ENCODE data around the gene NT5C1B. TPM values are rescaled to one million over a fixed set of nuclear protein-coding genes. Genes with fewer than 3 reads are reported as not detected.

The NT5C1B gene
- polyA plus RNA-seq, 1 experiment, result not detected

GRCh38 chr2:18619091-18619490, 29.7 kb upstream of the NT5C1B start:
- ChIA-PET POLR2A (no interaction called here), CTCF (no interaction called here)
- no peak for TF ChIP-seq CTCF (IDR thresholded peaks at IDR 0.05; ENCODE audit: low read depth, low read length)
- Histone ChIP-seq H3K27me3 (ENCODE audit: control insufficient read depth, insufficient read depth, low read length) (no peaks in the 10 kb centered on the region), H3K4me3 (ENCODE audit: low read depth, low read length) (no peak overlapping the region), H3K27ac (ENCODE audit: low read depth, low read length) (no peak overlapping the region), H3K9me3 (ENCODE audit: control insufficient read depth, insufficient read depth, low read length) (peaks cover 3% of the 10 kb centered on the region; the same call in 1 of the 2 replicates)
- DNase-seq (ENCODE audit: low read depth, low spot score), result no peak

GRCh38 chr2:18614041-18614440, 24.7 kb upstream of the NT5C1B start:
- ChIA-PET POLR2A (no interaction called here), CTCF (no interaction called here)
- DNase-seq (ENCODE audit: low read depth, low spot score), result no peak
- no peak for TF ChIP-seq CTCF (IDR thresholded peaks at IDR 0.05; ENCODE audit: low read depth, low read length)
- no peaks in the 10 kb centered on the region for H3K27me3 ChIP-seq (ENCODE audit: control insufficient read depth, insufficient read depth, low read length)
- no peak overlapping the region for H3K4me3 ChIP-seq (ENCODE audit: low read depth, low read length)
- H3K9me3 ChIP-seq (ENCODE audit: control insufficient read depth, insufficient read depth, low read length), result peaks cover 3% of the 10 kb centered on the region; the same call in 1 of the 2 replicates
- no peak overlapping the region for H3K27ac ChIP-seq (ENCODE audit: low read depth, low read length)

- no peak overlapping the region for H3K4me3 ChIP-seq (ENCODE audit: low read depth, low read length)
- no peaks in the 10 kb centered on the region for H3K27me3 ChIP-seq (ENCODE audit: control insufficient read depth, insufficient read depth, low read length)
- no peak overlapping the region for H3K27ac ChIP-seq (ENCODE audit: low read depth, low read length)
- H3K9me3 ChIP-seq (ENCODE audit: control insufficient read depth, insufficient read depth, low read length), result no peaks in the 10 kb centered on the region
- CTCF ChIA-PET, result no interaction called here
- no peak for DNase-seq (ENCODE audit: low read depth, low spot score)
- no peak for TF ChIP-seq CTCF (IDR thresholded peaks at IDR 0.05; ENCODE audit: low read depth, low read length)
- POLR2A ChIA-PET, result no interaction called here
Measured at GRCh38 chr2:18612133-18612532, 22.8 kb upstream of the NT5C1B start.

- H3K9me3 ChIP-seq (ENCODE audit: control insufficient read depth, insufficient read depth, low read length), result no peaks in the 10 kb centered on the region
- no peak for DNase-seq (ENCODE audit: low read depth, low spot score)
- TF ChIP-seq CTCF (IDR thresholded peaks at IDR 0.05; ENCODE audit: low read depth, low read length), result no peak
- ChIA-PET POLR2A (interaction anchor here (1.0 kb wide), 1 partner anchor 130 kb away, joined by 4 read pairs; no protein-coding TSS in a partner anchor), CTCF (interaction anchor here (0.6 to 1.0 kb wide), 2 partner anchors 10 to 670 kb away, joined by 3 read pairs; no protein-coding TSS in a partner anchor)
- H3K27ac ChIP-seq (ENCODE audit: low read depth, low read length), result no peak overlapping the region
- no peaks in the 10 kb centered on the region for H3K27me3 ChIP-seq (ENCODE audit: control insufficient read depth, insufficient read depth, low read length)
- no peak overlapping the region for H3K4me3 ChIP-seq (ENCODE audit: low read depth, low read length)
Measured at GRCh38 chr2:18611604-18612003, 22.2 kb upstream of the NT5C1B start.

- Histone ChIP-seq H3K4me3 (ENCODE audit: low read depth, low read length) (no peak overlapping the region), H3K27me3 (ENCODE audit: control insufficient read depth, insufficient read depth, low read length) (no peaks in the 10 kb centered on the region), H3K9me3 (ENCODE audit: control insufficient read depth, insufficient read depth, low read length) (no peaks in the 10 kb centered on the region), H3K27ac (ENCODE audit: low read depth, low read length) (peak overlapping the region; percentile 35)
- POLR2A ChIA-PET, result interaction anchor here (1.0 kb wide), 1 partner anchor 131 kb away, joined by 4 read pairs; no protein-coding TSS in a partner anchor
- peak; percentile 58 for DNase-seq (ENCODE audit: low read depth, low spot score)
- CTCF ChIA-PET, result interaction anchor here (0.6 to 1.0 kb wide), 2 partner anchors 10 to 670 kb away, joined by 3 read pairs; no protein-coding TSS in a partner anchor
- TF ChIP-seq CTCF (IDR thresholded peaks at IDR 0.05; ENCODE audit: low read depth, low read length), result no peak
Measured at GRCh38 chr2:18611184-18611583, 21.8 kb upstream of the NT5C1B start.
